HCT116 (cell line): ENCODE measurements around the gene SOD1. TPM values are rescaled to one million over a fixed set of nuclear protein-coding genes. Genes with fewer than 3 reads are reported as not detected.

Experiments
- ATAC-seq: fragments of 200-7000 bp; cut with Tn5 transposase; 2 replicates; pipeline ENCODE4 v1.9.1; 2020; ENCODE audit warnings: mild to moderate bottlenecking, moderate library complexity
- BruUV-seq: library from RNA; stranded (reverse); fragments of 400-500 nt; replicated peaks from 2 replicates; lab custom pipeline; 2021; lab: Mats Ljungman, UMichigan
- CTCF ChIA-PET: fragments of 300-600 bp; sonication (Branson Sonifier 250); formaldehyde crosslinking; loops from one replicate; lab custom pipeline; 2021; ENCODE audit warnings: antibody characterized with exemption; lab: Charles Lee
- POLR2A ChIA-PET: fragments of 300-600, 350-600 bp; sonication (Branson Sonifier 250); formaldehyde crosslinking; loops from one replicate; lab custom pipeline; 2021; ENCODE audit warnings: antibody characterized with exemption; lab: Charles Lee
- RAD21 ChIA-PET, 2 experiments: fragments of 300-600 bp; sonication (Branson Sonifier 250); formaldehyde crosslinking; loops; one replicate each; lab custom pipeline; 2023; ENCODE audit warnings: low total read pairs in 2 of 2; ENCODE audit not compliant: uncharacterized antibody in 2 of 2, unreplicated experiment in 2 of 2, low non-redundant PET in 1 of 2; lab: Charles Lee
- DNase-seq: peaks from one replicate; pipeline ENCODE4 v3.0.0-alpha.2; 2010; ENCODE audit warnings: low read depth, low spot score
- H2AFZ ChIP-seq: fragments of 200-600 bp; shearing (Covaris generic), sonication (generic); 2 replicates; pipeline ENCODE4 v1.6.1; 2017; ENCODE audit warnings: low read depth, mixed run types, mixed read lengths, antibody characterized with exemption, low read length; ENCODE audit not compliant: poor library complexity, severe bottlenecking
- H3K27ac ChIP-seq: 2 replicates; pipeline ENCODE4 v1.5.1; 2012; ENCODE audit warnings: low read depth, low read length
- H3K27me3 ChIP-seq: fragments of 200-600 bp; sonication (generic); 2 replicates; pipeline ENCODE4 v1.6.1; 2016; ENCODE audit warnings: mixed run types, low read length, mixed read lengths; ENCODE audit not compliant: insufficient read depth
- H3K36me3 ChIP-seq, 2 experiments: fragments of 200-500 bp in 1 of 2; fragments of 200-600 bp in 1 of 2; sonication (Bioruptor generic) in 1 of 2; sonication (generic) in 1 of 2; 2 replicates each; pipeline versions ENCODE4 v1.5.1 to v1.6.1; 2014 to 2016; ENCODE audit warnings: low read length in 2 of 2, inconsistent platforms in 1 of 2, mixed read lengths in 1 of 2, mixed run types in 1 of 2; ENCODE audit not compliant: insufficient read depth in 2 of 2, control insufficient read depth in 1 of 2
- H3K4me1 ChIP-seq, 2 experiments: fragments of 200-600 bp in 1 of 2; sonication (generic) in 1 of 2; 2 replicates each; pipeline versions ENCODE4 v1.5.1 to v1.6.1; 2012 to 2017; ENCODE audit warnings: low read length in 2 of 2, inconsistent platforms in 1 of 2, mild to moderate bottlenecking in 1 of 2, mixed read lengths in 1 of 2, mixed run types in 1 of 2, moderate library complexity in 1 of 2; ENCODE audit not compliant: insufficient read depth in 2 of 2, control insufficient read depth in 1 of 2
- H3K4me2 ChIP-seq: fragments of 200-600 bp; sonication (generic); 2 replicates; pipeline ENCODE4 v1.6.1; 2017; ENCODE audit warnings: mixed run types, low read length, mixed read lengths
- H3K4me3 ChIP-seq, 2 experiments: fragments of 200-600 bp in 1 of 2; sonication (generic) in 1 of 2; replicated peaks in 1 of 2; 2 replicates each; pipeline ENCODE4 v1.5.1; 2011 to 2016; ENCODE audit warnings: low read length in 2 of 2, control low read depth in 1 of 2, low read depth in 1 of 2, mild to moderate bottlenecking in 1 of 2, mixed read lengths in 1 of 2, mixed run types in 1 of 2
- H3K79me2 ChIP-seq: fragments of 200-600 bp; sonication (generic); 2 replicates; pipeline ENCODE4 v1.6.1; 2017; ENCODE audit warnings: mild to moderate bottlenecking, mixed run types, low read length, moderate library complexity, mixed read lengths; ENCODE audit not compliant: insufficient read depth
- H3K9ac ChIP-seq: fragments of 200-600 bp; sonication (generic); 2 replicates; pipeline ENCODE4 v1.6.1; 2016; ENCODE audit warnings: low read length, mixed read lengths
- H3K9me2 ChIP-seq: fragments of 200-600 bp; sonication (generic), shearing (Covaris generic); 2 replicates; pipeline ENCODE4 v1.6.1; 2017; ENCODE audit warnings: mixed run types, mild to moderate bottlenecking, moderate library complexity; ENCODE audit not compliant: insufficient read depth
- H3K9me3 ChIP-seq, 2 experiments: fragments of 200-500 bp in 1 of 2; fragments of 200-600 bp in 1 of 2; sonication (Bioruptor generic) in 1 of 2; sonication (generic) in 1 of 2; 2 replicates each; pipeline ENCODE4 v1.6.1; 2014 to 2017; ENCODE audit warnings: low read length in 2 of 2, mixed read lengths in 2 of 2, inconsistent platforms in 1 of 2, low read depth in 1 of 2, mild to moderate bottlenecking in 1 of 2, mixed run types in 1 of 2, moderate library complexity in 1 of 2; ENCODE audit not compliant: control insufficient read depth in 1 of 2, insufficient read depth in 1 of 2
- H4K20me1 ChIP-seq: fragments of 200-600 bp; sonication (generic), shearing (Covaris generic); 2 replicates; pipeline ENCODE4 v1.6.1; 2017; ENCODE audit warnings: mixed run types, mild to moderate bottlenecking, moderate library complexity; ENCODE audit not compliant: insufficient read depth
- ATF3 ChIP-seq: IDR thresholded peaks from 2 replicates; pipeline ENCODE4 v1.6.1; 2012
- EGR1 ChIP-seq: IDR thresholded peaks from 2 replicates; pipeline ENCODE4 v1.6.1; 2012; ENCODE audit warnings: low read depth
- EZH2phosphoT487 ChIP-seq: fragments of 200-600 bp; IDR thresholded peaks from 2 replicates; pipeline ENCODE4 v1.6.1; 2018; ENCODE audit warnings: antibody characterized with exemption, borderline replicate concordance
- FOSL1 ChIP-seq: IDR thresholded peaks from 2 replicates; pipeline ENCODE4 v1.6.1; 2012; ENCODE audit warnings: low read depth
- REST ChIP-seq: IDR thresholded peaks from 2 replicates; pipeline ENCODE4 v1.6.1; 2012; ENCODE audit warnings: low read depth
- SP1 ChIP-seq: IDR thresholded peaks from 2 replicates; pipeline ENCODE4 v1.6.1; 2012; ENCODE audit warnings: low read depth
- ZNF274 ChIP-seq: fragments of 200-500 bp; sonication (Bioruptor generic); IDR thresholded peaks from 2 replicates; pipeline ENCODE4 v1.6.1; 2014; ENCODE audit warnings: mild to moderate bottlenecking, low read depth, low read length, inconsistent platforms
- intact Hi-C: fragments of 100-400 bp; cut with micrococcal nuclease; formaldehyde crosslinking; loops from 2 replicates; pipeline ENCODE4 v1.10.0; 2022
- total RNA-seq: library from RNA; stranded (reverse); gene quantifications from one replicate; pipeline ENCODE4 v1.2.1, GENCODE V29; 2021; ENCODE audit not compliant: unreplicated experiment

The SOD1 gene
- total RNA-seq, 1 experiment from 2014 or later = 419 TPM

- H2AFZ ChIP-seq = no peak overlapping the region
- H3K9me3 ChIP-seq = no peaks in the 10 kb centered on the region
- no peak overlapping the region for H3K27ac ChIP-seq
- H3K4me1 ChIP-seq = no peaks in the 10 kb centered on the region
- RAD21 ChIA-PET = no interaction called here
- no peak for ATAC-seq
- H3K4me3 ChIP-seq = no peak overlapping the region
- H3K27me3 ChIP-seq = no peaks in the 10 kb centered on the region
- H3K4me2 ChIP-seq = no peak overlapping the region
- intact Hi-C loops = no loop called here
- no peaks in the 10 kb centered on the region for H3K79me2 ChIP-seq
- H3K9me2 ChIP-seq = no peaks in the 10 kb centered on the region
- peaks cover 0 to 10% of the 10 kb centered on the region in 2 experiments; a peak in 3 of 4 replicates for H3K36me3 ChIP-seq
- TF ChIP-seq FOSL1 (no peak), SP1 (no peak), EGR1 (no peak), EZH2phosphoT487 (no peak), ZNF274 (no peak)
- TF ChIP-seq, all 23 proteins: peak for 0
- no peaks in the 10 kb centered on the region for H4K20me1 ChIP-seq
- DNase-seq = no peak
- H3K9ac ChIP-seq = no peak overlapping the region
- ChIA-PET POLR2A (no interaction called here), CTCF (no interaction called here)
- BruUV-seq = no TSS peak
These were observed 15.8 kb downstream of the SOD1 start for GRCh38 chr21:31675318-31675717.

GRCh38 chr21:31675960-31676359 is 16.5 kb downstream of the SOD1 start:
- Histone ChIP-seq H3K4me2 (no peak overlapping the region), H4K20me1 (no peaks in the 10 kb centered on the region), H3K79me2 (no peaks in the 10 kb centered on the region), H3K4me3 (no peak overlapping the region), H3K36me3 (peaks cover 0 to 6% of the 10 kb centered on the region in 2 experiments; a peak in 3 of 4 replicates), H3K27me3 (no peaks in the 10 kb centered on the region), H3K9ac (no peak overlapping the region), H3K4me1 (no peaks in the 10 kb centered on the region), H3K9me2 (no peaks in the 10 kb centered on the region), H2AFZ (no peak overlapping the region), H3K9me3 (no peaks in the 10 kb centered on the region), H3K27ac (no peak overlapping the region)
- ATAC-seq = no peak
- POLR2A ChIA-PET = no interaction called here
- CTCF ChIA-PET = no interaction called here
- intact Hi-C loops = no loop called here
- no peak for DNase-seq
- no TSS peak for BruUV-seq
- TF ChIP-seq REST = no peak
- no peak for TF ChIP-seq ATF3
- RAD21 ChIA-PET = no interaction called here
